ENCODE data around the gene RELT. TPM values are rescaled to one million over a fixed set of nuclear protein-coding genes. Genes with fewer than 3 reads are reported as not detected.

RELT gene
- total and polyA plus RNA-seq, 9 of the 15 experiments (the other 6 are each of a cell fraction or from before 2014, with no cell fraction given): 1.1 to 20.2 (median 7.4) TPM

DNA sequence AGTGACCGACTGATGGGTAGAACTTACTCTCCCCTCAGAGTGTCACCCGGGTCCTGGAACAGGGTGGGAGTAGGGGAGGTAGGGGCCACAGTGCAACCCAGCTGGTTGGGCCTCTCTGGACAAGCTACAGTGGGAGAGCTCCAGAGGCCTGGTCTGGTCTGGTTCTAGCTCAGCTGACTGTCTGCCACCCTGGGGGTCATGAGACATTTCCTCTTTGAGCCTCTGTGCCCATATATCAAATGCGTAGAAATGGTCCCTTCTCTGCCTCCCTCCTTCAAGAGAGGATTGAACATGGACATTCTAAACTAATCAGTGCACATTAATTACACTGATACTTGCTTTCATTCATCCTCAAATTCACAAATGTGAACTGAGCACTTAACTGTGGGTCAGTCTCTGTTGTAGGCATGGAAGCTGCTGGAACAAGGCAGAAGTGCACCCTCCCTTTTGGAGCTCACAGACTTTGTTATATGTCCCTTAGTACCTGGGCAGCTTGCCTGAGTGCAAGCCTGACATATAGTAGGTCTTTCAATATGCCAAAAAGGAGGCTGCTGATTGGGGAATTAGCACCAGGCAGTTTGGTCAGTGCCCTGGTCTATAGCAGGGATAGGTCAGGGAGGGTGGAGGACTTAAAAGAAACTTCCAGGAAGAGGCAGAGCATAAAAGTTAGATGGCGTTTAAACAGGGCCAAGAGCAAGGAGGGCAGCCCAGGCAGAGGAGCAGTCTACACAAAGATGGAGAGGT lies 42.4 kb upstream of the RELT start:
- DNase-seq (ENCODE audit: extremely low read depth in 1 of 4, low spot score in 3 of 4) (no peak), ATAC-seq (no peak), FAIRE-seq (no peak)
- in situ Hi-C loops (cut with MboI): no loop called here
- Histone ChIP-seq H3K4me2 (ENCODE audit: insufficient read depth, low read length) (no peak overlapping the region), H3K27me3 (ENCODE audit: control insufficient read depth in 2 of 2, insufficient read depth in 2 of 2, low read length in 2 of 2) (peaks cover 0 to 10% of the 10 kb centered on the region in 2 experiments; a peak in 2 of 5 replicates), H3K4me1 (replicated peaks in 1 of 2; ENCODE audit: control insufficient read depth in 2 of 2, insufficient read depth in 2 of 2, low read length in 2 of 2) (peaks cover 13 to 16% of the 10 kb centered on the region in 2 experiments; a peak in 4 of 5 replicates), H3K4me3 (no peak overlapping the region), H2AFZ (ENCODE audit: low read depth, low read length) (peak overlapping the region; percentile 74; the same call in 1 of the 2 replicates), H4K20me1 (replicated peaks; ENCODE audit: control insufficient read depth, insufficient read depth, low read length) (peaks cover 7% of the 10 kb centered on the region; the same call in 1 of the 2 replicates), H3K27ac (ENCODE audit: extremely low read depth, low read depth, low read length) (no peak overlapping the region), H3K9ac (ENCODE audit: insufficient read depth in 1 of 2, low read depth in 2 of 2, low read length in 2 of 2) (peak overlapping the region in 1 of 2 experiments; percentile 65; a peak in 1 of 4 replicates), H3K9me3 (replicated peaks; ENCODE audit: control insufficient read depth, insufficient read depth, low read depth, low read length) (no peaks in the 10 kb centered on the region), H3K79me2 (ENCODE audit: control insufficient read depth, insufficient read depth, low read length) (no peaks in the 10 kb centered on the region), H3K36me3 (ENCODE audit: control insufficient read depth, insufficient read depth, low read length) (no peaks in the 10 kb centered on the region), H3K9me1 (ENCODE audit: control insufficient read depth, insufficient read depth, low read length) (no peaks in the 10 kb centered on the region)
- TF ChIP-seq, protein P1, sequence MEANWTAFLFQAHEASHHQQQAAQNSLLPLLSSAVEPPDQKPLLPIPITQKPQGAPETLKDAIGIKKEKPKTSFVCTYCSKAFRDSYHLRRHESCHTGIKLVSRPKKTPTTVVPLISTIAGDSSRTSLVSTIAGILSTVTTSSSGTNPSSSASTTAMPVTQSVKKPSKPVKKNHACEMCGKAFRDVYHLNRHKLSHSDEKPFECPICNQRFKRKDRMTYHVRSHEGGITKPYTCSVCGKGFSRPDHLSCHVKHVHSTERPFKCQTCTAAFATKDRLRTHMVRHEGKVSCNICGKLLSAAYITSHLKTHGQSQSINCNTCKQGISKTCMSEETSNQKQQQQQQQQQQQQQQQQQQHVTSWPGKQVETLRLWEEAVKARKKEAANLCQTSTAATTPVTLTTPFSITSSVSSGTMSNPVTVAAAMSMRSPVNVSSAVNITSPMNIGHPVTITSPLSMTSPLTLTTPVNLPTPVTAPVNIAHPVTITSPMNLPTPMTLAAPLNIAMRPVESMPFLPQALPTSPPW (CRISPR knock-in tag; IDR thresholded peaks at IDR 0.05): 0 out of 2 replicates have a peak, but pooled peaks have one; percentile 8
- no peak for TF ChIP-seq TEAD1 (CRISPR knock-in tag; IDR thresholded peaks at IDR 0.05)
- TF ChIP-seq FOXA1 (IDR thresholded peaks at IDR 0.05; ENCODE audit: borderline replicate concordance): no peak
- no peak for TF ChIP-seq ZFPM2 (CRISPR knock-in tag; IDR thresholded peaks at IDR 0.05)
- 49% methylated on average over 4 of the region's 4 CpGs for WGBS (ENCODE audit: insufficient coverage, low coverage, missing lambda C conversion rate)
- ChIA-PET CTCF (ENCODE audit: low intra/inter-chr PET ratio) (interaction anchor here (2.3 to 4.5 kb wide), 2 partner anchors 26 to 39 kb away, joined by 30 to 76 read pairs; partner anchors contain the start of gene ARHGEF17), POLR2A (no interaction called here)
- intact Hi-C loops (cut with micrococcal nuclease): loop anchor here (2.0 to 5.0 kb wide), 3 partner anchors 39 to 502 kb away; no protein-coding TSS in a partner anchor
- BruUV-seq (replicated peaks): no TSS peak

All from K562 (cell line).